HepG2 (cell line): ENCODE results near the gene DPH6. TPM values are rescaled to one million over a fixed set of nuclear protein-coding genes. Genes with fewer than 3 reads are reported as not detected.

ENCODE experiments used
- ATAC-seq: fragments of 200-7000 bp; cut with Tn5 transposase; 3 replicates; pipeline ENCODE4 v1.9.1; 2020; ENCODE audit warnings: mild to moderate bottlenecking, moderate library complexity
- BruUV-seq: library from RNA; stranded (reverse); fragments of 400-500 nt; replicated peaks from 2 replicates; lab custom pipeline; 2021; lab: Mats Ljungman, UMichigan
- CTCF ChIA-PET: fragments of 300-600 bp; formaldehyde crosslinking; extraction: SDS; loops from one replicate; lab custom pipeline; 2021; ENCODE audit warnings: low total read pairs, inconsistent platforms, low intra/inter-chr PET ratio; lab: Yijun Ruan, JAX
- POLR2A ChIA-PET: fragments of 350-600 bp; sonication (Branson Sonifier 250); formaldehyde crosslinking; loops from one replicate; lab custom pipeline; 2020; ENCODE audit warnings: antibody characterized with exemption, inconsistent platforms; lab: Yijun Ruan, JAX
- DNase-seq: peaks from one replicate; pipeline ENCODE4 v3.0.0-alpha.2; 2015; ENCODE audit warnings: low spot score
- FAIRE-seq: peaks from 3 replicates; lab custom pipeline; 2011; peaks lifted over from hg19 to GRCh38; lab: Jason Lieb, UNC
- H2AFZ ChIP-seq: one replicate; pipeline ENCODE4 v1.6.1; 2011; ENCODE audit warnings: low read length, inconsistent platforms
- H3K27ac ChIP-seq: fragments of 300-600 bp; 3 replicates; pipeline ENCODE4 v1.8.0; 2011; ENCODE audit warnings: mixed run types, mild to moderate bottlenecking, mixed read lengths, low read length, inconsistent platforms; ENCODE audit not compliant: insufficient read depth; ENCODE audit errors: extremely low read length
- H3K27me3 ChIP-seq, 2 experiments: fragments of 200-600 bp in 1 of 2; 2 replicates in 1 of 2; 3 replicates in 1 of 2; pipeline versions ENCODE4 v1.6.0 to v1.8.0; 2011; ENCODE audit warnings: low read length in 2 of 2, mild to moderate bottlenecking in 2 of 2, moderate library complexity in 2 of 2, inconsistent platforms in 1 of 2; ENCODE audit not compliant: insufficient read depth in 2 of 2, control insufficient read depth in 1 of 2
- H3K36me3 ChIP-seq, 2 experiments: fragments of 200-600 bp in 1 of 2; replicated peaks in 1 of 2; 2 replicates in 1 of 2; 3 replicates in 1 of 2; pipeline versions ENCODE4 v1.5.1 to v1.8.0; 2011; ENCODE audit warnings: low read length in 2 of 2, inconsistent platforms in 1 of 2; ENCODE audit not compliant: insufficient read depth in 2 of 2, control insufficient read depth in 1 of 2
- H3K4me1 ChIP-seq: 2 replicates; pipeline ENCODE4 v1.5.1; 2012; ENCODE audit warnings: low read length, inconsistent platforms; ENCODE audit not compliant: insufficient read depth
- H3K4me2 ChIP-seq: 2 replicates; pipeline ENCODE4 v1.6.0; 2011; ENCODE audit warnings: low read depth, low read length, inconsistent platforms
- H3K4me3 ChIP-seq, 3 experiments: fragments of 200-600 bp in 1 of 3; sonication (generic), shearing (Covaris generic) in 1 of 3; replicated peaks in 1 of 3; 2 replicates each; pipeline ENCODE4 v1.5.1; 2011 to 2016; ENCODE audit warnings: low read length in 3 of 3, inconsistent platforms in 2 of 3, low read depth in 2 of 3, mild to moderate bottlenecking in 2 of 3, control low read depth in 1 of 3, mixed read lengths in 1 of 3; ENCODE audit not compliant: insufficient read depth in 1 of 3
- H3K79me2 ChIP-seq: one replicate; pipeline ENCODE4 v1.6.1; 2011; ENCODE audit warnings: low read length, inconsistent platforms; ENCODE audit not compliant: insufficient read depth
- H3K9ac ChIP-seq: 2 replicates; pipeline ENCODE4 v1.6.0; 2011; ENCODE audit warnings: mild to moderate bottlenecking, low read depth, low read length, inconsistent platforms; ENCODE audit not compliant: insufficient read depth
- H3K9me3 ChIP-seq: 2 replicates; pipeline ENCODE4 v1.5.1; 2012; ENCODE audit warnings: mild to moderate bottlenecking, low read length
- H4K20me1 ChIP-seq: 2 replicates; pipeline ENCODE4 v1.6.0; 2011; ENCODE audit warnings: inconsistent platforms, mild to moderate bottlenecking, low read length, moderate library complexity; ENCODE audit not compliant: insufficient read depth
- NAIF1 ChIP-seq: sonication (generic); formaldehyde crosslinking; IDR thresholded peaks from 2 replicates; pipeline ENCODE4 v1.5.0; 2020; ENCODE audit warnings: mild to moderate bottlenecking, missing genetic modification reagents, borderline replicate concordance
- NCOR1 ChIP-seq: fragments of 200-600 bp; sonication (generic); IDR thresholded peaks from 2 replicates; pipeline ENCODE4 v1.7.0; 2017; ENCODE audit warnings: antibody characterized with exemption, low read length, borderline replicate concordance
- POLR2AphosphoS5 ChIP-seq: IDR thresholded peaks from 2 replicates; pipeline ENCODE4 v1.6.1; 2012; ENCODE audit warnings: low read depth, low read length
- PRMT3 ChIP-seq: sonication (generic); formaldehyde crosslinking; IDR thresholded peaks from 2 replicates; pipeline ENCODE4 v1.8.1; 2022; ENCODE audit warnings: low read depth, mild to moderate bottlenecking, moderate library complexity, missing genetic modification reagents, borderline replicate concordance
- RFX3 ChIP-seq: IDR thresholded peaks from 2 replicates; pipeline ENCODE4 v1.6.1; 2016; ENCODE audit warnings: missing biosample characterization, missing genetic modification reagents
- RORA ChIP-seq: sonication (generic); formaldehyde crosslinking; IDR thresholded peaks from 2 replicates; pipeline ENCODE4 v1.5.0; 2020; ENCODE audit warnings: mild to moderate bottlenecking, missing genetic modification reagents, moderate library complexity
- SALL1 ChIP-seq: sonication (generic); formaldehyde crosslinking; IDR thresholded peaks from 2 replicates; pipeline ENCODE4 v1.8.0; 2022; ENCODE audit warnings: mild to moderate bottlenecking, missing genetic modification reagents
- SMYD3 ChIP-seq: sonication (generic); formaldehyde crosslinking; IDR thresholded peaks from 2 replicates; pipeline ENCODE4 v1.8.1; 2023; ENCODE audit warnings: mild to moderate bottlenecking, missing genetic modification reagents
- SPEN ChIP-seq: sonication (generic); formaldehyde crosslinking; IDR thresholded peaks from 2 replicates; pipeline ENCODE4 v1.5.1; 2020; ENCODE audit warnings: low read depth, mild to moderate bottlenecking, missing genetic modification reagents
- ZFP82 ChIP-seq: sonication (generic); formaldehyde crosslinking; IDR thresholded peaks from 2 replicates; pipeline ENCODE4 v1.5.1; 2020; ENCODE audit warnings: mild to moderate bottlenecking, missing genetic modification reagents, borderline replicate concordance
- ZKSCAN5 ChIP-seq: sonication (generic); formaldehyde crosslinking; IDR thresholded peaks from 2 replicates; pipeline ENCODE4 v1.5.1; 2020; ENCODE audit warnings: mild to moderate bottlenecking, missing genetic modification reagents
- ZNF546 ChIP-seq: sonication (generic); formaldehyde crosslinking; conservative IDR thresholded peaks from 2 replicates; pipeline ENCODE4 v1.8.1; 2023; ENCODE audit warnings: mild to moderate bottlenecking, missing genetic modification reagents
- ZNF572 ChIP-seq: sonication (generic); formaldehyde crosslinking; IDR thresholded peaks from 2 replicates; pipeline ENCODE4 v1.5.1; 2020; ENCODE audit warnings: mild to moderate bottlenecking, missing genetic modification reagents
- ZNF841 ChIP-seq: sonication (generic); formaldehyde crosslinking; IDR thresholded peaks from 2 replicates; pipeline ENCODE4 v1.8.1; 2023; ENCODE audit warnings: missing genetic modification reagents, borderline replicate concordance
- WGBS: methylation state at CpG from one replicate; pipeline ENCODE4 v1.1.6; 2017; ENCODE audit warnings: low lambda C conversion rate; 5-methylcytosine and 5-hydroxymethylcytosine counted together
- in situ Hi-C: cut with HindIII; loops from 2 replicates; pipeline ENCODE4 v1.10.0; 2017; ENCODE audit warnings: low pct_unique_long_range_greater_than_20kb; ENCODE audit not compliant: extremely low pct_ligation_motif_present
- intact Hi-C: fragments of 100-400 bp; cut with micrococcal nuclease; formaldehyde crosslinking; loops from one replicate; pipeline ENCODE4 v1.10.0; 2022; ENCODE audit not compliant: unreplicated experiment
- polyA plus RNA-seq, 8 experiments: library from polyadenylated mRNA; depleted of rRNA in 3 of 8; stranded (reverse) in 7 of 8; unstranded in 1 of 8; fragments of >200 nt; fragmentation: Illumina TruSeq in 4 of 8; extraction: Trizol in 4 of 8; gene quantifications; 2 replicates each; pipeline versions ENCODE4 v1.2.1 to v1.2.3, GENCODE V29; 2011 to 2016; ENCODE audit warnings: low read depth in 4 of 8, missing spikeins in 1 of 8, mixed read lengths in 1 of 8; ENCODE audit not compliant: insufficient read depth in 1 of 8
- total RNA-seq, 5 experiments: library from RNA; depleted of rRNA; stranded (reverse); fragments of >200 nt; fragmentation: Illumina TruSeq; extraction: Trizol; gene quantifications; 2 replicates each; pipeline ENCODE4 v1.2.3, GENCODE V29; 2016; ENCODE audit warnings: low read depth in 1 of 5
- TF ChIP-seq, protein P1 (sequence below): sonication (generic); formaldehyde crosslinking; conservative IDR thresholded peaks from 2 replicates; pipeline ENCODE4 v1.8.0; 2022; ENCODE audit warnings: mild to moderate bottlenecking, moderate library complexity, missing genetic modification reagents
- TF ChIP-seq, protein P2 (sequence below): sonication (generic); formaldehyde crosslinking; IDR thresholded peaks from 2 replicates; pipeline ENCODE4 v1.5.0; 2020; ENCODE audit warnings: missing genetic modification reagents, mild to moderate bottlenecking, borderline replicate concordance

The DPH6 gene
- total and polyA plus RNA-seq, 2 of the 13 experiments (the other 11 are each of a cell fraction or from before 2014, with no cell fraction given), result 10.2 to 25.8 TPM

- no TSS peak for BruUV-seq
These were observed 61.6 kb downstream of the DPH6 start for GRCh38 chr15:35484231-35484945.

More at GRCh38 chr15:35484231-35484945, 61.6 kb downstream of the DPH6 start:
- WGBS, result 77% methylated on average over 4 of the region's 5 CpGs
- Histone ChIP-seq H3K36me3 (no peaks in the 10 kb centered on the region), H3K9ac (no peak overlapping the region)
- POLR2A ChIA-PET, result no interaction called here
- TF ChIP-seq ZKSCAN5 (CRISPR knock-in tag) (no peak), ZNF572 (CRISPR knock-in tag) (no peak), NCOR1 (no peak), RORA (CRISPR knock-in tag) (no peak), ZNF841 (CRISPR knock-in tag) (no peak), NAIF1 (CRISPR knock-in tag) (no peak), SALL1 (CRISPR knock-in tag) (no peak), SPEN (CRISPR knock-in tag) (no peak), RFX3 (CRISPR knock-in tag) (no peak), SMYD3 (no peak), POLR2AphosphoS5 (no peak), ZFP82 (CRISPR knock-in tag) (no peak), PRMT3 (CRISPR knock-in tag) (no peak), ZNF546 (CRISPR knock-in tag) (no peak)
- TF ChIP-seq, protein P1, sequence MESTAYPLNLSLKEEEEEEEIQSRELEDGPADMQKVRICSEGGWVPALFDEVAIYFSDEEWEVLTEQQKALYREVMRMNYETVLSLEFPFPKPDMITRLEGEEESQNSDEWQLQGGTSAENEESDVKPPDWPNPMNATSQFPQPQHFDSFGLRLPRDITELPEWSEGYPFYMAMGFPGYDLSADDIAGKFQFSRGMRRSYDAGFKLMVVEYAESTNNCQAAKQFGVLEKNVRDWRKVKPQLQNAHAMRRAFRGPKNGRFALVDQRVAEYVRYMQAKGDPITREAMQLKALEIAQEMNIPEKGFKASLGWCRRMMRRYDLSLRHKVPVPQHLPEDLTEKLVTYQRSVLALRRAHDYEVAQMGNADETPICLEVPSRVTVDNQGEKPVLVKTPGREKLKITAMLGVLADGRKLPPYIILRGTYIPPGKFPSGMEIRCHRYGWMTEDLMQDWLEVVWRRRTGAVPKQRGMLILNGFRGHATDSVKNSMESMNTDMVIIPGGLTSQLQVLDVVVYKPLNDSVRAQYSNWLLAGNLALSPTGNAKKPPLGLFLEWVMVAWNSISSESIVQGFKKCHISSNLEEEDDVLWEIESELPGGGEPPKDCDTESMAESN (CRISPR knock-in tag), result no peak
- TF ChIP-seq, protein P2, sequence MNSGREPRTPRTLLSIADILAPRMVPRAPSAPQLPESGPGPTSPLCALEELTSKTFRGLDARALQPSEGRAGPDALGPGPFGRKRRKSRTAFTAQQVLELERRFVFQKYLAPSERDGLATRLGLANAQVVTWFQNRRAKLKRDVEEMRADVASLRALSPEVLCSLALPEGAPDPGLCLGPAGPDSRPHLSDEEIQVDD (CRISPR knock-in tag), result no peak
- TF ChIP-seq, all 625 proteins: peak for 0
- no peak for ATAC-seq
- Histone ChIP-seq H4K20me1 (no peaks in the 10 kb centered on the region), H3K4me1 (peaks cover 3% of the 10 kb centered on the region; the same call in 1 of the 2 replicates), H3K27ac (no peak overlapping the region), H2AFZ (no peak overlapping the region), H3K9me3 (peaks cover 30% of the 10 kb centered on the region), H3K4me2 (no peak overlapping the region), H3K4me3 (no peak overlapping the region), H3K27me3 (no peaks in the 10 kb centered on the region), H3K79me2 (no peaks in the 10 kb centered on the region)
- intact Hi-C loops (no loop called here), in situ Hi-C loops (no loop called here)
- DNase-seq, result no peak
- CTCF ChIA-PET, result no interaction called here
- FAIRE-seq, result no peak
